Measurements from ENCODE around the gene ZNF234. TPM values are rescaled to one million over a fixed set of nuclear protein-coding genes. Genes with fewer than 3 reads are reported as not detected.
"Not testable (repeated sequence)": the region's sequence is repeated elsewhere in the genome, so short reads cannot be mapped to it uniquely, and the experiment has no call there.

Gene ZNF234
- total RNA-seq, 2 experiments from 2014 or later, result not detected

DNA sequence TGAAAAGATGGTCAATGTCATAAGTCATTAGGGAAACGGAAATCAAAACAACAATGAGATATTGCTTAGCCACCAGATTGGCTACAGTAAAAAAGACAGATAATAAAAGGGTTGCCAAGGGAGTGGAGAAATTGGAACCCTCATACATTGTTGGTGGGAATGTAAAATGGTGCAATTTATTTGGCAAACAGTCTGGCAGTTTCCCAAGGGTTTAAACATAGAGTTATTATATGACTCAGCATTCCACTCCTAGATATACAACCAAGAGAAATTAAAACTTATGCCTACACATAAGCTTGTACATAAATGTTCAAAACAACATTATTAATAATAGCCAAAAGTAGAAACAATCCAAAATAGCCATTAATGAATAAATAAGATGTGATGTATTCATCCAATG lies 61.1 kb downstream of the ZNF234 start:
- Histone ChIP-seq H3K36me3 (ENCODE audit: insufficient read depth, low read length) (no peaks in the 10 kb centered on the region), H3K4me1 (ENCODE audit: insufficient read depth, low read length, poor library complexity, severe bottlenecking) (peaks cover under 1% of the 10 kb centered on the region), H3K9me2 (ENCODE audit: insufficient read depth, low read length) (no peaks in the 10 kb centered on the region), H2AFZ (ENCODE audit: low read length) (no peak overlapping the region), H4K20me1 (ENCODE audit: insufficient read depth, low read length) (no peaks in the 10 kb centered on the region), H3K79me2 (ENCODE audit: insufficient read depth, low read depth, low read length) (no peaks in the 10 kb centered on the region), H3K4me2 (ENCODE audit: low read length) (no peak overlapping the region), H3K27ac (ENCODE audit: low read depth, low read length, poor library complexity, severe bottlenecking) (no peak overlapping the region), H3K9me3 (ENCODE audit: low read length) (peaks cover 20% of the 10 kb centered on the region; the same call in 1 of the 2 replicates), H3K4me3 (ENCODE audit: low read depth, low read length, poor library complexity, severe bottlenecking) (no peak overlapping the region)
- intact Hi-C loops (cut with micrococcal nuclease; ENCODE audit: unreplicated experiment), result no loop called here
- no peak for DNase-seq (ENCODE audit: low spot score)
- no TSS peak for BruUV-seq (replicated peaks)
- ChIA-PET POLR2A (no interaction called here), CTCF (ENCODE audit: unreplicated experiment) (no interaction called here)
- TF ChIP-seq EZH2phosphoT487 (IDR thresholded peaks at IDR 0.05; ENCODE audit: borderline replicate concordance, low read depth, low read length) (no peak), CTCF (conservative IDR thresholded peaks at IDR 0.05; ENCODE audit: low read length) (no peak)

- Histone ChIP-seq H3K4me1 (ENCODE audit: insufficient read depth, low read length, poor library complexity, severe bottlenecking) (peaks cover 5% of the 10 kb centered on the region), H2AFZ (ENCODE audit: low read length) (no peak overlapping the region), H3K36me3 (ENCODE audit: insufficient read depth, low read length) (no peaks in the 10 kb centered on the region), H3K27ac (ENCODE audit: low read depth, low read length, poor library complexity, severe bottlenecking) (no peak overlapping the region), H4K20me1 (ENCODE audit: insufficient read depth, low read length) (no peaks in the 10 kb centered on the region), H3K79me2 (ENCODE audit: insufficient read depth, low read depth, low read length) (no peaks in the 10 kb centered on the region), H3K4me2 (ENCODE audit: low read length) (no peak overlapping the region), H3K4me3 (ENCODE audit: low read depth, low read length, poor library complexity, severe bottlenecking) (no peak overlapping the region), H3K9me2 (ENCODE audit: insufficient read depth, low read length) (no peaks in the 10 kb centered on the region), H3K9me3 (ENCODE audit: low read length) (peaks cover 20% of the 10 kb centered on the region; the same call in 1 of the 2 replicates)
- ChIA-PET CTCF (ENCODE audit: unreplicated experiment) (no interaction called here), POLR2A (no interaction called here)
- TF ChIP-seq EZH2phosphoT487 (IDR thresholded peaks at IDR 0.05; ENCODE audit: borderline replicate concordance, low read depth, low read length) (no peak), CTCF (conservative IDR thresholded peaks at IDR 0.05; ENCODE audit: low read length) (no peak)
- DNase-seq (ENCODE audit: low spot score), result no peak
- intact Hi-C loops (cut with micrococcal nuclease; ENCODE audit: unreplicated experiment), result no loop called here
- BruUV-seq (replicated peaks), result no TSS peak
Observed at GRCh38 chr19:44202974-44203373, 61.6 kb downstream of the ZNF234 start.

DNA sequence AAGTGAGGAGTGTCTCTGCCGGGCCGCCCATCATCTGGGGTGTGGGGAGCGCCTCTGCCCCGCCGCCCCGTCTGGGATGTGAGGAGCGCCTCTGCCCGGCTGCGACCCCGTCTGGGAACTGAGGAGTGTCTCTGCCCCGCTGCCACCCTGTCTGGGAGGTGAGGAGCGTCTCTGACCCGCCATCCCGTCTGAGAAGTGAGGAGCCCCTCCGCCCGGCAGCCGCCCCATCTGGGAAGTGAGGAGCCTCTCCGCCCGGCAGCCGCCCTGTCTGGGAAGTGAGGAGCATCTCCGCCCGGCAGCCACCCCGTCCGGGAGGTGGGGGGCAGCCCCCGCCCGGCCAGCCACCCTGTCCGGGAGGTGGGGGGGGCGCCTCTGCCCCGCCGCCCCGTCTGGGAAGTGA lies 62.5 kb downstream of the ZNF234 start:
- H3K9me2 ChIP-seq (ENCODE audit: insufficient read depth, low read length); H3K4me2 ChIP-seq (ENCODE audit: low read length); intact Hi-C loops (cut with micrococcal nuclease; ENCODE audit: unreplicated experiment); H3K79me2 ChIP-seq (ENCODE audit: insufficient read depth, low read depth, low read length); H2AFZ ChIP-seq (ENCODE audit: low read length); BruUV-seq (replicated peaks); H3K36me3 ChIP-seq (ENCODE audit: insufficient read depth, low read length); H3K4me3 ChIP-seq (ENCODE audit: low read depth, low read length, poor library complexity, severe bottlenecking); POLR2A ChIA-PET; H3K27ac ChIP-seq (ENCODE audit: low read depth, low read length, poor library complexity, severe bottlenecking); CTCF ChIA-PET (ENCODE audit: unreplicated experiment); H3K4me1 ChIP-seq (ENCODE audit: insufficient read depth, low read length, poor library complexity, severe bottlenecking); DNase-seq (ENCODE audit: low spot score); H4K20me1 ChIP-seq (ENCODE audit: insufficient read depth, low read length): not testable (repeated sequence)
- H3K9me3 ChIP-seq (ENCODE audit: low read length), result peaks cover 20% of the 10 kb centered on the region; the same call in 1 of the 2 replicates

Measured in OCI-LY7 (cell line).